HEK293 (cell line): ENCODE results near the gene MMD2.

ENCODE experiments used
- BCL11A ChIP-seq: fragments of 450-650 bp; formaldehyde crosslinking; IDR thresholded peaks from 2 replicates; pipeline ENCODE4 v1.5.1; 2016; ENCODE audit warnings: low read depth, missing biosample characterization, missing genetic modification characterization
- GLIS2 ChIP-seq: fragments of 450-650 bp; formaldehyde crosslinking; IDR thresholded peaks from 2 replicates; pipeline ENCODE4 v1.5.1; 2016; ENCODE audit warnings: missing biosample characterization, missing genetic modification characterization
- IKZF3 ChIP-seq: fragments of 450-650 bp; IDR thresholded peaks from 2 replicates; pipeline ENCODE4 v1.5.0; 2018; ENCODE audit warnings: missing biosample characterization, mild to moderate bottlenecking, missing genetic modification characterization, moderate library complexity
- KLF8 ChIP-seq: fragments of 450-650 bp; formaldehyde crosslinking; IDR thresholded peaks from 2 replicates; pipeline ENCODE4 v1.5.1; 2016; ENCODE audit warnings: missing biosample characterization, missing genetic modification characterization
- PBX3 ChIP-seq: sonication (generic); formaldehyde crosslinking; IDR thresholded peaks from 2 replicates; pipeline ENCODE4 v1.8.1; 2022; ENCODE audit warnings: mild to moderate bottlenecking, moderate library complexity, missing genetic modification reagents
- SETDB1 ChIP-seq: IDR thresholded peaks from one replicate; pipeline ENCODE4 v1.6.1; 2017; ENCODE audit warnings: mild to moderate bottlenecking, low read length, moderate library complexity, mixed read lengths; ENCODE audit not compliant: insufficient read length
- SP2 ChIP-seq: fragments of 450-650 bp; formaldehyde crosslinking; IDR thresholded peaks from 2 replicates; pipeline ENCODE4 v1.5.1; 2016; ENCODE audit warnings: missing biosample characterization, missing genetic modification characterization
- TCF7L2 ChIP-seq: IDR thresholded peaks from 2 replicates; pipeline ENCODE4 v1.6.1; 2011; ENCODE audit warnings: low read depth, mild to moderate bottlenecking, inconsistent platforms, low read length, moderate library complexity, borderline replicate concordance
- ZBTB20 ChIP-seq: fragments of 450-650 bp; formaldehyde crosslinking; IDR thresholded peaks from 2 replicates; pipeline ENCODE4 v1.5.1; 2016; ENCODE audit warnings: missing biosample characterization, missing genetic modification characterization
- ZBTB26 ChIP-seq: fragments of 450-650 bp; formaldehyde crosslinking; optimal IDR thresholded peaks from 2 replicates; pipeline ENCODE3; 2016; ENCODE audit warnings: missing biosample characterization, mild to moderate bottlenecking, missing genetic modification characterization
- ZNF18 ChIP-seq: fragments of 450-650 bp; formaldehyde crosslinking; IDR thresholded peaks from 2 replicates; pipeline ENCODE4 v1.5.1; 2016; ENCODE audit warnings: missing biosample characterization, missing genetic modification characterization
- ZNF184 ChIP-seq: fragments of 450-650 bp; IDR thresholded peaks from 2 replicates; pipeline ENCODE4 v1.5.1; 2018; ENCODE audit warnings: missing biosample characterization, mild to moderate bottlenecking, missing genetic modification characterization
- ZNF23 ChIP-seq: fragments of 450-650 bp; formaldehyde crosslinking; IDR thresholded peaks from 2 replicates; pipeline ENCODE4 v1.5.1; 2016; ENCODE audit warnings: missing biosample characterization, missing genetic modification characterization, borderline replicate concordance
- ZNF24 ChIP-seq: fragments of 450-650 bp; formaldehyde crosslinking; IDR thresholded peaks from 2 replicates; pipeline ENCODE4 v1.5.1; 2016; ENCODE audit warnings: missing biosample characterization, missing genetic modification characterization
- ZNF311 ChIP-seq: fragments of 450-650 bp; formaldehyde crosslinking; IDR thresholded peaks from 2 replicates; pipeline ENCODE4 v1.5.1; 2017; ENCODE audit warnings: missing biosample characterization, missing genetic modification characterization, borderline replicate concordance
- ZNF324 ChIP-seq: fragments of 450-650 bp; formaldehyde crosslinking; IDR thresholded peaks from 2 replicates; pipeline ENCODE4 v1.5.1; 2016; ENCODE audit warnings: missing biosample characterization, missing genetic modification characterization
- ZNF335 ChIP-seq: fragments of 450-650 bp; formaldehyde crosslinking; conservative IDR thresholded peaks from 2 replicates; pipeline ENCODE4 v1.5.1; 2016; ENCODE audit warnings: missing biosample characterization, missing genetic modification characterization
- ZNF341 ChIP-seq: fragments of 450-650 bp; formaldehyde crosslinking; IDR thresholded peaks from 2 replicates; pipeline ENCODE4; 2016; ENCODE audit warnings: low read depth, missing biosample characterization, missing genetic modification characterization
- ZNF350 ChIP-seq: fragments of 450-650 bp; formaldehyde crosslinking; IDR thresholded peaks from 2 replicates; pipeline ENCODE4 v1.5.0; 2017; ENCODE audit warnings: missing biosample characterization, mild to moderate bottlenecking, missing genetic modification characterization
- ZNF366 ChIP-seq: fragments of 450-650 bp; formaldehyde crosslinking; conservative IDR thresholded peaks from 2 replicates; pipeline ENCODE4 v1.5.1; 2016; ENCODE audit warnings: missing biosample characterization, missing genetic modification characterization
- ZNF37A ChIP-seq: fragments of 450-650 bp; IDR thresholded peaks from 2 replicates; pipeline ENCODE4 v1.5.1; 2018; ENCODE audit warnings: missing biosample characterization, missing genetic modification characterization
- ZNF398 ChIP-seq: fragments of 450-650 bp; formaldehyde crosslinking; IDR thresholded peaks from 2 replicates; pipeline ENCODE4 v1.5.1; 2017; ENCODE audit warnings: missing biosample characterization, missing genetic modification characterization
- ZNF433 ChIP-seq: fragments of 450-650 bp; formaldehyde crosslinking; IDR thresholded peaks from 2 replicates; pipeline ENCODE4 v1.5.1; 2016; ENCODE audit warnings: missing biosample characterization, missing genetic modification characterization, low read depth
- ZNF654 ChIP-seq: fragments of 450-650 bp; formaldehyde crosslinking; IDR thresholded peaks from 2 replicates; pipeline ENCODE4 v1.5.1; 2016; ENCODE audit warnings: low read depth, missing biosample characterization, missing genetic modification characterization
- ZNF670 ChIP-seq: fragments of 450-650 bp; formaldehyde crosslinking; IDR thresholded peaks from 2 replicates; pipeline ENCODE4 v1.5.1; 2016; ENCODE audit warnings: missing biosample characterization, missing genetic modification characterization, low read depth
- ZNF837 ChIP-seq: fragments of 450-650 bp; formaldehyde crosslinking; IDR thresholded peaks from 2 replicates; pipeline ENCODE4 v1.5.1; 2016; ENCODE audit warnings: missing biosample characterization, missing genetic modification characterization
- ZSCAN18 ChIP-seq: fragments of 450-650 bp; formaldehyde crosslinking; IDR thresholded peaks from 2 replicates; pipeline ENCODE4 v1.5.1; 2016; ENCODE audit warnings: missing biosample characterization, missing genetic modification characterization
- TF ChIP-seq, protein P1 (sequence below): fragments of 450-650 bp; IDR thresholded peaks from 2 replicates; pipeline ENCODE4 v1.5.1; 2018; ENCODE audit warnings: missing biosample characterization, mild to moderate bottlenecking, missing genetic modification characterization
- TF ChIP-seq, protein P2 (sequence below): fragments of 450-650 bp; formaldehyde crosslinking; IDR thresholded peaks from 2 replicates; pipeline ENCODE4 v1.5.1; 2016; ENCODE audit warnings: missing biosample characterization, missing genetic modification characterization

MMD2 gene

GRCh38 chr7:4883033-4883371 lies 76.0 kb downstream of the MMD2 start (continued):
- TF ChIP-seq, protein P1, sequence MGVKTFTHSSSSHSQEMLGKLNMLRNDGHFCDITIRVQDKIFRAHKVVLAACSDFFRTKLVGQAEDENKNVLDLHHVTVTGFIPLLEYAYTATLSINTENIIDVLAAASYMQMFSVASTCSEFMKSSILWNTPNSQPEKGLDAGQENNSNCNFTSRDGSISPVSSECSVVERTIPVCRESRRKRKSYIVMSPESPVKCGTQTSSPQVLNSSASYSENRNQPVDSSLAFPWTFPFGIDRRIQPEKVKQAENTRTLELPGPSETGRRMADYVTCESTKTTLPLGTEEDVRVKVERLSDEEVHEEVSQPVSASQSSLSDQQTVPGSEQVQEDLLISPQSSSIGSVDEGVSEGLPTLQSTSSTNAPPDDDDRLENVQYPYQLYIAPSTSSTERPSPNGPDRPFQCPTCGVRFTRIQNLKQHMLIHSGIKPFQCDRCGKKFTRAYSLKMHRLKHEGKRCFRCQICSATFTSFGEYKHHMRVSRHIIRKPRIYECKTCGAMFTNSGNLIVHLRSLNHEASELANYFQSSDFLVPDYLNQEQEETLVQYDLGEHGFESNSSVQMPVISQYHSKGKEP (tag by site-specific recombination): no peak
- no peak for TF ChIP-seq ZNF24
- TF ChIP-seq ZNF398 (tag by site-specific recombination): no peak
- no peak for TF ChIP-seq ZSCAN18
- no peak for TF ChIP-seq ZNF311 (tag by site-specific recombination)
- no peak for TF ChIP-seq SP2 (tag by site-specific recombination)
- no peak for TF ChIP-seq ZNF350 (tag by site-specific recombination)
- no peak for TF ChIP-seq KLF8 (tag by site-specific recombination)
- TF ChIP-seq ZNF670 (tag by site-specific recombination): no peak
- no peak for TF ChIP-seq ZNF654
- TF ChIP-seq ZNF366 (tag by site-specific recombination): no peak
- TF ChIP-seq IKZF3 (tag by site-specific recombination): no peak
- peak; percentile 59 for TF ChIP-seq ZBTB26
- no peak for TF ChIP-seq ZNF837
- TF ChIP-seq ZBTB20 (tag by site-specific recombination): no peak; the same call in 1 of the 2 replicates
- TF ChIP-seq, protein P2, sequence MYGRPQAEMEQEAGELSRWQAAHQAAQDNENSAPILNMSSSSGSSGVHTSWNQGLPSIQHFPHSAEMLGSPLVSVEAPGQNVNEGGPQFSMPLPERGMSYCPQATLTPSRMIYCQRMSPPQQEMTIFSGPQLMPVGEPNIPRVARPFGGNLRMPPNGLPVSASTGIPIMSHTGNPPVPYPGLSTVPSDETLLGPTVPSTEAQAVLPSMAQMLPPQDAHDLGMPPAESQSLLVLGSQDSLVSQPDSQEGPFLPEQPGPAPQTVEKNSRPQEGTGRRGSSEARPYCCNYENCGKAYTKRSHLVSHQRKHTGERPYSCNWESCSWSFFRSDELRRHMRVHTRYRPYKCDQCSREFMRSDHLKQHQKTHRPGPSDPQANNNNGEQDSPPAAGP: 0 out of 2 replicates have a peak, but pooled peaks have one; percentile 15
- TF ChIP-seq ZNF433 (tag by site-specific recombination): no peak
- TF ChIP-seq ZNF18 (tag by site-specific recombination): no peak
- TF ChIP-seq SETDB1: no peak
- TF ChIP-seq ZNF335: peak; percentile 51; the same call in 1 of the 2 replicates
- no peak for TF ChIP-seq ZNF184 (tag by site-specific recombination)
- no peak for TF ChIP-seq BCL11A (tag by site-specific recombination)
- peak; percentile 81 for TF ChIP-seq GLIS2 (tag by site-specific recombination)
- no peak for TF ChIP-seq ZNF324 (tag by site-specific recombination)
- 0 out of 2 replicates have a peak, but pooled peaks have one; percentile 12 for TF ChIP-seq ZNF341 (tag by site-specific recombination)
- TF ChIP-seq TCF7L2: no peak
- no peak for TF ChIP-seq ZNF37A (tag by site-specific recombination)
- no peak for TF ChIP-seq ZNF23 (tag by site-specific recombination)
- no peak for TF ChIP-seq PBX3 (CRISPR knock-in tag)
